Fibroblast of skin of back (primary cell): ENCODE results near the gene HSD17B3.
"Not testable (repeated sequence)": the region's sequence is repeated elsewhere in the genome, so short reads cannot be mapped to it uniquely, and the experiment has no call there.

ENCODE experiments used
- DNase-seq: peaks from one replicate; pipeline ENCODE4 v3.0.0-alpha.2; 2013

HSD17B3 gene

DNA sequence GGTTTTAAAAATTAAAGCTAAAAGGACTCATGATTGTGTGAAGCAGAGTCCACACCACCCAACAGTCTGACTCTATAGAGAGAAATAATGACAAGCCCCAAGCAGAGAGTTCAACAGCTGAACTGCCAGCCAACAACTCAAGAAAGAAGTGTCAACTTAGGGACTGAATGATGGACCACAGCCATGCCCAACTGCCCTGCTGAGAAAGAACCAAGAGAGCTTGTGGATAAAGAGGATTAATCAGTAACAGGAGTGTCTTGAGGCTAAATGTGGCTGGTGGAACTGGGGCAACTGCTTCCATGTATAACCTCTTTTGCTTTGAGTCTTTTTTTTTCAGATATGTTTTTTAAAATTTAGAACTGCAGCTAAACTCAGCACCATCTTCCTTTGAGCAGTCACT, 109.3 kb downstream of the HSD17B3 start:
- DNase-seq = no peak

- no peak for DNase-seq
Measured at GRCh38 chr9:96189995-96190394, 112.0 kb downstream of the HSD17B3 start.

- DNase-seq = not testable (repeated sequence)
Measured at GRCh38 chr9:96189581-96189980, 112.4 kb downstream of the HSD17B3 start.

- DNase-seq = no peak
Measured at GRCh38 chr9:96188571-96188970, 113.4 kb downstream of the HSD17B3 start.

DNA sequence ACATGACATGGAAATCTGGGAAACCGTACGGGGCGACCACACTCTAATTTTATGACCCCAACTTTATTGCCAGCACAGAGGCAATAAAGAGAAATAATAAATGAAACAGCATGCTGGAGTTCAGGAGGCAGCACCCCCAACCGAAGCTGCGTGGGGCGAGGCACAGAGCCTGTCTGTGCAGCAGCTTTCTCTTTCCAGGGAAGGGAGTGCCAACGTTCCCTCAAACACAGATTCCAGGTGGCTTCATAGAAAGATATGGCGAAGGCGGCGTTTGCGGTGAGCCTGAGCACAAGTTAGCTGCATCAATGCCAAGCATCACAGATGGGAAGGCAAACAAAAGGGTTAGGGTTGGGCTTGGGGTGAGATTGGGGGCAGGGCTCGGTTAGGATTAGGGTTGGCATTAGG, 114.8 kb downstream of the HSD17B3 start:
- DNase-seq = no peak

- DNase-seq = peak; percentile 30
Measured at GRCh38 chr9:96186591-96187011, 115.4 kb downstream of the HSD17B3 start.

GRCh38 chr9:96185518-96186156, 116.3 kb downstream of the HSD17B3 start:
- DNase-seq = no peak
